Left cardiac atrium (tissue), 4 donors: Measurements from ENCODE around the gene GABRD. TPM values are rescaled to one million over a fixed set of nuclear protein-coding genes. Genes with fewer than 3 reads are reported as not detected.
A peak's percentile ranks its signal among the peaks of the same experiment; 100 is the strongest.

Experiments used
- ATAC-seq, 2 donors: fragments of 200-7000 bp; cut with Tn5 transposase; one replicate each; pipeline ENCODE4 v1.9.1; 2020; ENCODE audit warnings: mild to moderate bottlenecking in 2 of 2, moderate library complexity in 2 of 2
- DNase-seq: peaks from one replicate; pipeline ENCODE4 v3.0.0-alpha.2; 2020
- intact Hi-C, 2 donors: fragments of 100-400 bp; cut with DNase I; formaldehyde crosslinking; loops; one replicate each; pipeline versions ENCODE4 v1.14.1 to v1.15.1; 2022 to 2023
- total RNA-seq, 2 donors: library from RNA; stranded (reverse); fragmentation: NEBNext Ultra II Directional; extraction: Animal tissue kit (Norgen Biotek cat#: 25700); gene quantifications; one replicate each; pipeline ENCODE4 v1.2.1, GENCODE V29; 2021
- donor health status: DM: no; HTN: yes; CAD: no.
- donor health status: DM: no; HTN: yes; CAD: no; lungs with severe emphysema.
- donor health status: DM: yes; HTN: yes; CAD: no.
- donor health status: Dilated cardiomyopathy.

The GABRD gene
- total RNA-seq, 2 donors from 2014 or later = 0.29 TPM; not detected in 1

GRCh38 chr1:2030076-2030871 is 11.1 kb downstream of the GABRD start:
- ATAC-seq (no peak), DNase-seq (no peak)
- intact Hi-C loops = no loop called here

- intact Hi-C loops = no loop called here
- no peak for DNase-seq
- peak in 1 of 2 donors; percentile 56 for ATAC-seq
Measured at GRCh38 chr1:2031546-2032540, 12.7 kb downstream of the GABRD start.

DNA sequence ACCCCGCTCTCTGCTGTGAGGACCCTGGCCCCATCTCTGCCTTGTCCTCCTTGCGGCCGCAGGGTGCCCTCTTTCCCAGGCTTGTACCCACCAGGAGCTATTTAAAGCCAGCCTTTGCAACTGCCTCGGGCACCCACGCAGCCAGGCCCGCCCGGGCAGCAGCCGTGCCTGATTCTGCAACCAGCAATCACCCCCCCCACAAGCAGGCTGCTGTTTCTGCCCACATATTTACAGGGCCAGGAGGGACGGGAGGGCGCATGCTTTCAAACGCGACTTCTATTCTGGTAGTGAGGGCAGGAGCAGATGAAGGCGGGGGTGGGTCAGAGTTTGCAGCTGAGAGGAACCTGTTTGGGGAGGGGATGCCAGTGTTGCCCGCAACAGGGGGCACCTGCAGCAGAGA is 13.6 kb downstream of the GABRD start:
- DNase-seq = no peak
- intact Hi-C loops = no loop called here
- peak in 1 of 2 donors; percentile 75 for ATAC-seq

DNA sequence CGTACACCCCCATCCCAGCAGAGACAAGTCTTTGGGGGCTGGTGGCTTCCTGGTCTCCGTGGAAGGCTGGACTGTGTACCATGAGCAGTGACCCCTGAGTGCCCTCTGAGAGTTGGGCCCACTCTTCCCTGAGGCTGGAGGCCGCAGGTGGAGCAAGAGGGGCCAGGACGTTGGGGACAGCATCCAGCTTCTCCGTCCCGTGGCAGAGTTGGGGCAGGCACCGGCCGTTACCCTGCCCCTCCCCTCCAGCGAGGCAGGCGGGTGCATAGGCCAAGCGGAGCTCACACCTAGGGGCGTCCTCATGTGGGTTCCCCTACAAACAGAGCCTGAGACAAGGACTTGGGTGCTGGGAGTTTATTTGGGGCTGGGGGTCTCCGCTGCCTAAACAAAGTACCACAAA is 14.0 kb downstream of the GABRD start:
- intact Hi-C loops = no loop called here
- ATAC-seq (no peak), DNase-seq (no peak)

- DNase-seq (no peak), ATAC-seq (no peak)
- intact Hi-C loops = no loop called here
Measured at GRCh38 chr1:2036287-2036686, 17.1 kb downstream of the GABRD start.

GRCh38 chr1:2037314-2037979 is 18.3 kb downstream of the GABRD start:
- DNase-seq (no peak), ATAC-seq (no peak)
- intact Hi-C loops = no loop called here

DNA sequence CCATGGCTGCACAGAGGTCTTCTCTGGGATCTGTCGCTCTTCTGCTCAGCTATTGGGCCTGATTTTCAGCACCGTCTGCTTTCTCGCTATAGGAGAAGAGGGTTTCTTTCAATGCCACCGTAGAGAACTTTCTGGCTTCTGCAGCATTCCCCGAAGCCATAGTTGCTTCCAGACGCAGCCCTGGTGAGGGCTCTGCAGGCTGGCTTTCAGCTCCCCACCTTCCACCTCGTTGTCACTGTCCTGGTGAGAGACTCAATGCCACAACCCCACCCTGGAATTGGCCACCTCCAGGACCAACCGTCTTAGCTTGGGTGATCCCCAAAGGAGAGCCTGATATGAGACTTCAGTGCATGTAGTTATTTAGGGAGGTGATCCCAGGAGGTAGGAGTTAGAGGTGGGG is 19.1 kb downstream of the GABRD start:
- intact Hi-C loops = no loop called here
- DNase-seq = no peak
- no peak for ATAC-seq

DNA sequence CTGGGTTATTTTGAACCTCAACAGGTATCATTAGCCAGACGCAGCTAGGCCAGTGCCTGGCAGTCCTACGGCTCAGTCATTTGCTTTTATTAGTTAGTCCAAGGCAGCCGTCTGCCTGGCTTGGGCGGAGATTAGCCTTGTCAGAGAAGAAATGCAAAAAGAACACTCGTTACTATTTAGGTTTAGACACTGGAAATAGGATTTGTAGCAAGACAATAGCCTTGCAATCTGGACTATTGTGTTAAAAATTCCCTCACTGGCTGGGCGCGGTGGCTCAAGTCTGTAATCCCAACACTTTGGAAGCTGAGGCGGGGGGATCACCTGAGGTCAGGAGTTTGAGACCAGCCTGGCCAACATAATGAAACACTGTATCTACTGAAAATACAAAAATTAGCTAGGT is 20.1 kb downstream of the GABRD start:
- DNase-seq = no peak
- intact Hi-C loops = no loop called here
- ATAC-seq = no peak

- intact Hi-C loops = loop anchor here in 1 of 2 donors (5.0 kb wide), 1 partner anchor 94 kb away; no protein-coding TSS in a partner anchor
- no peak for ATAC-seq
- no peak for DNase-seq
Measured at GRCh38 chr1:2041305-2041704, 22.2 kb downstream of the GABRD start.

GRCh38 chr1:2041887-2042286 is 22.7 kb downstream of the GABRD start:
- ATAC-seq (no peak), DNase-seq (no peak)
- intact Hi-C loops = loop anchor here in 1 of 2 donors (5.0 kb wide), 1 partner anchor 95 kb away; no protein-coding TSS in a partner anchor

- intact Hi-C loops = loop anchor here in 1 of 2 donors (5.0 kb wide), 1 partner anchor 96 kb away; no protein-coding TSS in a partner anchor
- DNase-seq (no peak), ATAC-seq (no peak)
Measured at GRCh38 chr1:2042830-2043773, 24.0 kb downstream of the GABRD start.

GRCh38 chr1:2043886-2044285 is 24.7 kb downstream of the GABRD start:
- ATAC-seq = no peak
- intact Hi-C loops = loop anchor here (2.0 to 5.0 kb wide), 2 partner anchors 97 to 99 kb away; no protein-coding TSS in a partner anchor
- DNase-seq = no peak

DNA sequence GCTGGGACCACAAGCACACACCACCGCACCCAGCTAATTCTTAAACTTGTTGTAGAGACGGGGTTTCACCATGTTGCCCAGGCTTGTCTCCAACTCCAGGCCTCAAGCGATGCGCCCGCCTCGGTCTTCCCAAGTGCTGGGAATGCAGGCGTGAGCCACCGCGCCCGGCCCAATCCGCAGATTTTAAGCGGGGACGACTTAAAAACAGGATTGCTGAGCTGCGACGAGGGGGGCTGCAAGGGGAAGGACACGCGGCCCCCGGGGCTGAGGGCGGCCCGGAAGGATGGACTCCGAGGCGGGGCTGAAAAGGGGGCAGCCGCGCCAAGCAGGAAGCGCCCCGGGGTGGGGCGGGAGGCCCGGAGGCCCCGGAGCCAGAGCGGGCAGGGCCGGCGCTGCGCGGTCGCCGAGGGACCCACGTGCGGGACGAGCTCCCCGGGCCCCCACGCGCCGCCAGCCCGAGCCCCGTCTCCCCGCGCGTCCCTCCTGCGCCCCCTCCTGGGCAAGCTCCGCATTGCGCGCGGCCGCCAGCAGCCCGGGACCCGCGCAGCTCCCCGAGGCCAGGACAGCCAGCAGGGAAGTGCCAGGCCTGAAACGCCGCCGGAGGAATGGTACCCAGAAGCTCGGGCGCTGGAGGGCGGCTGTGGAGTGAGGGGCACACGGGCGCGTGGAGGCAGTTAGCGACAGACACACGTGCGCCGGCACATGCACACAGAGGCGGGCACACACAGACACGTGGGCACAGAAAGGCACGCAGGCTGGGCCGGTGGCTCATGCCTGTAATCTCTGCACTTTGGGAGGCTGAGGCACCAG is 25.6 kb downstream of the GABRD start:
- intact Hi-C loops = loop anchor here (2.0 to 5.0 kb wide), 3 partner anchors 82 to 100 kb away; no protein-coding TSS in a partner anchor
- DNase-seq (peak; percentile 69), ATAC-seq (peak; percentile 77 to 83)

DNA sequence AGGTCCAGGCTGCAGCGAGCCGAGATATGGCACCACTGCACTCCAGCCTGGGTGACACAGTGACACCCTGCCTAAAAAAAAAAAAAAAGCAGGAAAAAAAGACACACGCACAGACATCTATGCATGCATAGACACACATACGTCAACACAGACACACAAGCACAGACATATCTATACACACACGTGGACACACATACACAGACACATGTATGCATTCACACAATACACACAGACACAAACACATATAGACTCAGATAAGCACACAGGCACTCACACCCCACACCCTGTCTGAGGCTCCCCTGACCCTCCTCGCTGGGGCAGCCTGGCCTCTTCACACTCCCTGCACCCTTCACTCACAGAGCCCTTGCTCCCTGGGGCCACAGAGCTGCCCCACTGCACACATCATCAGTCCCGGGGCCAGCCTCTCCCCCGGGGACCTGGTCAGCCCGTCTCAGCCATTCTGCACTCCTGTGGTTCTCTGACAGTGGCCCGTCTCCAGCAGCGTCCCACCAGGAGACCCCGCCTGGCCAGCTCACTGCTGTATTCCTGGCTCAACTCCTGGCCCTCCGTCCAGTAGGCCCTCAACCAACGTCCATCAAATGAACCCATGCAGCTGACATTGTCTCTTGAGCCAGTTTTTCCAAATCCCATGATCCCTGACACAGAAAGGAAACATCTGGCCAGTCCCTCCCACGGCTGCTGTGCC is 26.5 kb downstream of the GABRD start:
- peak in 1 of 2 donors; percentile 2 for ATAC-seq
- intact Hi-C loops = loop anchor here in 1 of 2 donors (2.0 to 5.0 kb wide), 2 partner anchors 83 to 101 kb away; no protein-coding TSS in a partner anchor
- no peak for DNase-seq

GRCh38 chr1:2046174-2046917 is 27.2 kb downstream of the GABRD start:
- ATAC-seq (no peak), DNase-seq (peak; percentile 61)
- intact Hi-C loops = loop anchor here in 1 of 2 donors (5.0 kb wide), 1 partner anchor 84 kb away; no protein-coding TSS in a partner anchor
